Activated CD8-positive, alpha-beta memory T cell treated with anti-CD3 and anti-CD28 coated beads, Interleukin-2, amount 50 U/mL, for 1 hour (primary cell): Measurements from ENCODE around the gene NFATC3.

Source experiments
- DNase-seq: peaks from one replicate; pipeline ENCODE4 v3.0.0-alpha.2; 2020; ENCODE audit errors: extremely low read depth

NFATC3 gene

DNA sequence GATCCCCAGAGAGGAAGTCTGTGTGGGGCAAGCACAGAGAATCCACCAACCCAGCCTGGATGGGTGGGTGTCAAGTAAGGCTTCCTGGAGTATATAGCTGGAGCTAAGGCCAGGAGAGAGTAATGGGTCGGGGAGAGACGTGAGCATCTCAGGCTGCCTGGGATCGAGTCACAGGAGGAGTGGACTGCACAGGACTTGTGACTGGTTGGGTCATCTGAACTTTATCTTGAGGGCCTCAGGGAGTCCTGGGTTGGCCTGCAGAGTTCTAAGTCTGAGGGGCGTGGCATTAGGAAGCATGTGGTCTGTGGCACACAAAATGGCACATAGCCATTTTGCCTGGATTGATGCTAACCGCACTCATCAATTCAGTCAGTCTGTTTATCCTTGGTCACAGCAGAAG, 161.5 kb downstream of the NFATC3 start:
- no peak for DNase-seq

DNA sequence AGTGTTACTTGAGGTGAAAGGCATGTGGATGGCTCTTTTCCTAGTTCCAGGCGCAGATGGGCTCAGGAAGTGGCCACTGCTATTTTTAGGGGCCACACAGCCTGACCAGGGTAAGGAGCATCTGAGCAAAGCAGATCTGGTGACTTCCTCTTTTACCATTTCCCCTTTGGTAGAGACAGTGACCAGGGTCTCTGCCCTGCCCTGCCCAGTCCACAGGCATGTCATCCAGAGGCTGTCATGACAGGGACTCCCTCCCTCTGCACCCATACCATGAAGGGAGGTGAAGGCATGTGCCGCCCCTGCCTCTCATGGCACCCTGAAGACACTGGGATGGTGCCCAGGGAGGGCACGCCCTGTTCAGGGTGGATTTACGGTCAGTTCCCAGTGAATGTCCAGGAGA, 162.2 kb downstream of the NFATC3 start:
- no peak for DNase-seq

DNA sequence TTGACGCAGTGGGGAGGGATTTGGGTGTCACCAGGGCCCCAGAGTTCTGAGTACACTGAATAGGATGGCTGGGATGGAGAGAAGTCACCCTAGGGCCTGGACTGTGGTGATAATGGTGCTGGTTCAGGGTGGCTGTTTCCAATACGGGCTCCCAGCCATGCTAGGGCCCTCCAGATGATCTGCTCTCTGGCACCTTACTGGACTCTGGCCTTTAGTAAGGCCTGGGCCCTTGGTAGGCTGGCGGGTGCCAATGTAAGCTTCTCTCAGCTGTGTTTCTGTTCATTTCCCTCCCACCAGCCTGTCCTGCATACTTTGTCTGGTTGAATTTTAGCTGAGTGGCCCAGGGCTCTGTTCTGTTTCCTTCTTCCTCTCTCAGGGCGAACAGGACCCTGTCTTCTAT, 162.8 kb downstream of the NFATC3 start:
- no peak for DNase-seq

DNA sequence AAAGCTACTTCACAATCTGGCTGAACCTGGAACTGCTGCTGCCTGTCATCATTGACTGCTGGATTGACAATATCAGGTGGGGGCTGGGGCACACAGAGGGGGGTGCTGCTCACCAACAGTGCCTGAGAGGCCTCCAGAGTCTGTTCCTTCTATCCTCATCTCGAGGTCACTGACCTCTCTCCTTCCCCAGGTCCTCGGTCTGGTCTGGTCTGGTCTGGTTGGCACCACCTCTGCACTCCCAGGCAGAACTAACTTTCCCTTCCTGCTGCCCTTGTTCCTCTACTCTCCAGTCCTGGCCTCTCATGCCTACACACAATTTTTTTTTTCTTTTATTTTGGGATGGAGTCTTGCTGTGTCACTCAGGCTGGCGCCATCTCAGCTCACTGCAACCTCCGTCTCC, 164.2 kb downstream of the NFATC3 start:
- no peak for DNase-seq

DNA sequence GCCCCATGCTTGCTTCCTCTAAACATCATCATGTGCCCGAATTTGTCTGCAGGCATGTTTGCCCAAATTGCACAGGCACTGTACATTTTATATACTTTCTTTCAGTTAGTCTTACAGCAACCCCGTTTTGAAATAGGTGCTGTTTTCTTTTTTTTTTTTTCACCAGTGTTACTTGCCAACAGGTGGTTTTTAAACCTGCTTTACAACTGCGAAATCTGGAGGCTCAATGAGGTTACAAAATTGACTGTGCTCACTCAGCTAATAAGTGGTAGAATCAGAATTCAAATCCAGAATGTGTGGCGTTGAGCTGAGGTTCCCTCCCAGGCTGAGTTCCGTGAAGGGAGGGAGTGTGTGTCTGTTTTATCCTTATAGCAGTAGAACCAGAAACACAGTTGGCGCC, 165.8 kb downstream of the NFATC3 start:
- DNase-seq: no peak

DNA sequence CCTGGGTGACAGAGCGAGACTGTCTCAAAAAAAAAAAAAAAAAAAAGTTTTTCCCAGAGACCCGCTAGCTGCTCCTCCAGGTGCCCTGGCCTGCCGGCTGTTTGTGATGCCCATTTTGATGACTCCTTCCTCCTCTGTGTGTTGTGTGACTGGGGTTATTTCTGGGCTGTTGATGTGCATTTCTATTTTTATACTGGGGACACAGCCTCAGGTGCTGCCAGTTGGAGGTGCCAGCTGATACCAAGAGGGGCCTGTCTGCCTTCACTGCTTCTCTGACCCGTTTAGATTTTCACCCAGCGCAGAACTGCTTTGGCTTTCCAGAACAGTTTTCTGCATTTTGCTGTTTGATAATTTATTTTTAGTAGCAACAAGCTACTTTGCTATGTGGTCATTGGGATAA, 166.7 kb downstream of the NFATC3 start:
- DNase-seq: no peak

DNA sequence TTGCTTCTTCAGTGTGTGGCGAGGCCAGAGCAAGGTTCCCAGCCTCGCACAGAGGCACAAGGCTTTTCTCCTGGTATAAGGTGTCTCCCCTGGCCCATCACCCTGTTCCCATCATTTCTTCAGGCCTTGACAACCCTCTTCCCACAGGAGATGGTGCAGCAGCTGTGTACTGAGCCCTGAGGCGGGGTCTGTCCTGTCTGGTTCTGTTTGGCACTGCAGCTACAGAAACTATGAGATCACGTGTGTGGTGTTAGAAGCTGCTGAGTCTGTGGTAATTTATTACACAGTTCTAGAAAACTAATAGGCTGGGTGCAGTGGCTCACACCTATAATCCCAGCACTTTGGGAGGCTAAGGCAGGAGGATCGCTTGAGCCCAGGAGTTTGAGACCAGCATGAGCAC, 167.2 kb downstream of the NFATC3 start:
- DNase-seq: no peak

DNA sequence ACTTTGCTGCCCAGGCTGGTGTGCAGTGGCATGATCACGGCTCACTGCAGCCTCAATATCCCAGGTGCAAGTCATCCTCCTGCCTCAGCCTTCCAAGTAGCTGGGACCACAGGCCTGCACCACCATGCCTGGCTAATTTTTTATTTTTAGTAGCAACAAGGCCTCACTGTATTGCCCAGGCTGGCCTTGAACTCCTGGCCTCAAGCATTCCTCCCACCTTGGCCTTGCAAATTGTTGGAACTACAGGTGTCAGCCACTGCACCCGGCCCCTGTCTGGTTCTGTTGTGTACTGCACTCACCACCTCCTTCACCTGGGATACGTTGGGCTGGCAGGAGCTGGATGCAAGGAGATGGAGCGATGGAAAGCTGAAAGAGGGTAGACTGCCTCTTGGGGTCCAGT, 168.6 kb downstream of the NFATC3 start:
- no peak for DNase-seq

DNA sequence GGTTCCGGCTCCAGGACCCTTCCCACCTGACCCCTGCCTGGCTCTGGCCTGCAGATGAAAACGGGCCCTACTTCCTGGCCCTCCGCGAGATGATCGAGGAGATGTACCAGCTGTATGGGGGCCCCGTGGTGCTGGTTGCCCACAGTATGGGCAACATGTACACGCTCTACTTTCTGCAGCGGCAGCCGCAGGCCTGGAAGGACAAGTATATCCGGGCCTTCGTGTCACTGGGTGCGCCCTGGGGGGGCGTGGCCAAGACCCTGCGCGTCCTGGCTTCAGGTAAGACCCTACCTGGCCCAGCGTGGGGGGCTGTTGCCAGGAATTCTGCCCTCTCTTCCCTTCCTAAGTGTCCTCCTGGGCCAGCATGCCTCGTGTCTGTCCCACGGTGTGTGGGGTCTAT, 170.5 kb downstream of the NFATC3 start:
- DNase-seq: no peak

DNA sequence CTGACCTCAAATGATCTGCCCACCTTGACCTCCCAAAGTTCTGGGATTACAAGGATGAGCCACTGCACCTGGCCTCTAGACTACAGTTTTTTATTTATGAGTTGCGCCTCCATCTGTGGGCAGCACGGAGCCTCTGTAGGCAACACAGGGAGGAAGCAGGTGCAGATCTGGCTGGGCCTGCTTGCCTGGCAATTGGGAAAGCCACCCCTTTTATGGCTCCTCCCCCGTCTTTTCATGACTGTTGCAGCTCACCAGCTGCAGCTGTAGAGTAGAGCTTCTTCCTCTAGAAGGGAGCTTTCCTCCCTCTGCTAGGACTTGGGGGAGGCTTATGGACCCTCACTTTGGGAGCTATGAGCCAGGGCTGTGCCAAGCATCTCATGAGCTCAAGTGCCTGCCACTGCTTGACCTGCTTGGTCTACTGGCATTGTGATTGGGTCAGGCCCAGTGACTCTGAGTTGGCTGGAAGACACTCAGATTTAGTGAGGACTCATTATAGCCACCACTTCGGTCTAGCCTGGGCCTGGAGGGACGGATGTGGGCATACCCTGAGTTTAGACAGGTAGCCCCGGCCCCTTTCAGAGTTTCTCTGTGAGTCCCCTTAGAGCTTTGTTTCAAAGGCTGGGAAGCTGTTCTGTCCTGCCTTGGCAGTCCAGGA, 172.2 kb downstream of the NFATC3 start:
- DNase-seq: no peak

DNA sequence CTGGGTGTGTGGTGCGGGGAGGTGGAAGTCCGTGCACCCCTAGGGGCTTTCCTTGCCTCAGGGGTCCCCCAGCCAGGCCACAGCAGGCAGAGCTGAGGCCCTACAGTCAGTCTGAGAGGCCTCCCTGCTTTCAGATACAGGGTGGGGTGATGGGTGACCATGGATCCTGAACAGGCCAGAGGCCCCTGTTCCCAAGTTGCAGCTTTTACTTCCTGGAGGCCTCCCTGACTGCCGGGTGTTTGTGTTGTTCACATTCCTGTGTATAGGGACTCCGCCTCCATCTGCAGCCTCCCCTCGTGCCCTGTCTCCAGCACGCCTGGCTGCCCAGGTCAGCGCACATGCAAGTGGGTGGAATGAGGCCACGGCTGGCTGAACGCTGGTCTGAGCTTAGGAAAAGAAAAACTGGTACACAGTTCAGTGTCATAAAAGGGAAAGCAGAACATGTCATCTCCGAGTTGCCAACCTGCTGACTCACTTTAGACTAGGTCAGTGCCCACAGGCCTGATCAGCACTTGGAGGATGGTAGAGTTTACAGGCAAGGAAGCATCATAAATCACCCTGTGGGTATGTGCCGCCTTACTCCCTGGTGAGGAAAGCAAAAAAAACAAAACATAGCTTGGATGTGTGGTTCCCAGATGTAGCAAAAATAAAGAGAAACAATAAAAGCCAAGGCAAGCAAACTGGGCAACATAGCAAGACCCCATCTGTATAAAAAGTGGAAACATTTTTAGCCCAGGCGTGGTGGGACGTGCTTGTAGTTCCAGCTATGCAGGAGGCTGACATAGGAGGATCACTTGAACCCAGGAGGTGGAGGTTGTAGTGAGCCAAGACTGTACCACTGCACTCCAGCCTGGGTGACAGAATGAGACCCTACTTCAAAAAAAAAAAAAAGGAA, 173.0 kb downstream of the NFATC3 start:
- no peak for DNase-seq

DNA sequence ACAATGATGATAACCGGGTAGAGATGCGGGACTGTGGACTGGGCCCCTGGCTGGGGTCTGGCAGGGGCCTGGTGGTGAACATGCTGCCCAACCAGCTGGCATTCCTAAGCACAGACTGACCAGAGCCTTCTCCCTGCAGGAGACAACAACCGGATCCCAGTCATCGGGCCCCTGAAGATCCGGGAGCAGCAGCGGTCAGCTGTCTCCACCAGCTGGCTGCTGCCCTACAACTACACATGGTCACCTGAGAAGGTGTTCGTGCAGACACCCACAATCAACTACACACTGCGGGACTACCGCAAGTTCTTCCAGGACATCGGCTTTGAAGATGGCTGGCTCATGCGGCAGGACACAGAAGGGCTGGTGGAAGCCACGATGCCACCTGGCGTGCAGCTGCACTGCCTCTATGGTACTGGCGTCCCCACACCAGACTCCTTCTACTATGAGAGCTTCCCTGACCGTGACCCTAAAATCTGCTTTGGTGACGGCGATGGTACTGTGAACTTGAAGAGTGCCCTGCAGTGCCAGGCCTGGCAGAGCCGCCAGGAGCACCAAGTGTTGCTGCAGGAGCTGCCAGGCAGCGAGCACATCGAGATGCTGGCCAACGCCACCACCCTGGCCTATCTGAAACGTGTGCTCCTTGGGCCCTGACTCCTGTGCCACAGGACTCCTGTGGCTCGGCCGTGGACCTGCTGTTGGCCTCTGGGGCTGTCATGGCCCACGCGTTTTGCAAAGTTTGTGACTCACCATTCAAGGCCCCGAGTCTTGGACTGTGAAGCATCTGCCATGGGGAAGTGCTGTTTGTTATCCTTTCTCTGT, 174.0 kb downstream of the NFATC3 start:
- DNase-seq: no peak

DNA sequence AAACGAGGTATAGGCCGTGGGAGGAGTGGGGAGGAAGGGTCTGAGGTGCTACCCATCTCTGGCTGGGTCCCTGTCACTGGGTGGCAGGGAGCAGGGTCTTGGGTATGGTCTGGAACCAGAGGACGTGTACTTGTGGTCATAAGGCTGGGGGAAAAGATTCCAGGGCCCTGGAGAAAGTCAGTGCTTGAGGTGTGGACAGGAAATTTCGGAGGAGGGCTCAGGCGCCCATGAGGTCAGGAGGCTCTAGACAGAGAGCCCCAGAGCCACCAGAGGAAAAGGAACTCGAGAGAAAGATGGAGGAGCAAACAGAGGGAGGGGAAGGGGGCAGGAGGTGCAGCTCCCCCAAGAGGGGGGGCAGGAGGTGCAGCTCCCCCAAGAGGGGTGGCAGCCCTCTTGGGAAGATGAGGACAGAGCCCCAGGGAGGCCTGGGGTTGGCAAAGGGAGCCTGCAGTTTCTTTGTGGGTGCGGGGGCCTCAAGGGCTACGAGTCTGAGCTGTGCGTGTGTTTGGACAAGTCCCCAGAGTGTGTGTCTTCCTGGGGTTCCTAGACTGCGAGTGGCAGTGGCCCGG, 178.5 kb downstream of the NFATC3 start:
- no peak for DNase-seq

DNA sequence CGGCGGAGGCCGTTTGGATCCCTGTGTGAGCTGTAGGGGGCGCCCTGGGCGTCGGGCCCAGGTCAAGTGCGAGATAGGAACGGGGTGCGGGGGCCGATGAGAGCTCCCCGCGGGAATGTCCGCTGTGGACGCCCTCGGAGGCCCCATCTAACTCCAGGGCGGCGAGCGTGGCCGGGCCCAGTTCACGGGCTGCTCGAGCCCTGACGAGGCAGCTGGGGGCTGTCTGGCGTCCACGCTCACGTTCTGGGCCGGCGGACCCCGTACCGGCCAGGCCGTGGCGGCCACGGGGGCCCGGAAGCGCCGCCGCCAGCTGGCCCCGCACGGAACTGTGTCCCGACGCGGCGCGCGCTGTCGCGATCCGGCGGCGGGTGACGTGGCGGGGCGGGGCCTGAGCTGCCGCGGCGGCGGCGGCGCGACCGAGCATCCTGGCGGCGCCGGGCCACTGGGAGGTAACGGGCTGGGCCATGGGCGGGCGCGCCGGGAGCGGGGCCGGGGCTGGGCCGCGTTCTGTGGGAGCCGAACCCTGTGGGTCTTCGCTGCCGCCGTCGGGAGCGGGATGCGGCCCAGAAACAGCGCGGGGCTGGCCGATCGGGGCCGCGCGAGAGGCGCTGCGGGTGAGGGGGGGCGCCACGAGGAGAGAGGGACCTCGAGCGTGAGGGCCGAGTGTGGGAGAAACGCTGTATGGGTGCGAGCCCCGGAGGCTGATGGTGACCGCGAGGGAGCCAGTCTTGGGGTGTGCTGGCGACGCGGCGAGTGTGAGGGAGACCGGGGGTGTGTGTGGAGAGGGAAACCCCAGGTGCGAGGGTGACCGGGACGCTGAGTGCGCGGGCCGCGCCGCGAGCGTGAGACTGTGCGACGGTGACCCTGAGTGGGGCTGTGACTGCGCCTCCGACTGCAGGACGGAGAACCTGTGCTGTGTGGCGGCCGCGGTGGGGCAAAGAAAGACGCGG, 179.2 kb downstream of the NFATC3 start, which contains the start of gene SLC7A6:
Gene SLC7A6, plus strand, starts transcription at position 399 of the 950 bp plus-strand sequence. CDS start 10,201 bp downstream, outside the sequence.
- DNase-seq: no peak

DNA sequence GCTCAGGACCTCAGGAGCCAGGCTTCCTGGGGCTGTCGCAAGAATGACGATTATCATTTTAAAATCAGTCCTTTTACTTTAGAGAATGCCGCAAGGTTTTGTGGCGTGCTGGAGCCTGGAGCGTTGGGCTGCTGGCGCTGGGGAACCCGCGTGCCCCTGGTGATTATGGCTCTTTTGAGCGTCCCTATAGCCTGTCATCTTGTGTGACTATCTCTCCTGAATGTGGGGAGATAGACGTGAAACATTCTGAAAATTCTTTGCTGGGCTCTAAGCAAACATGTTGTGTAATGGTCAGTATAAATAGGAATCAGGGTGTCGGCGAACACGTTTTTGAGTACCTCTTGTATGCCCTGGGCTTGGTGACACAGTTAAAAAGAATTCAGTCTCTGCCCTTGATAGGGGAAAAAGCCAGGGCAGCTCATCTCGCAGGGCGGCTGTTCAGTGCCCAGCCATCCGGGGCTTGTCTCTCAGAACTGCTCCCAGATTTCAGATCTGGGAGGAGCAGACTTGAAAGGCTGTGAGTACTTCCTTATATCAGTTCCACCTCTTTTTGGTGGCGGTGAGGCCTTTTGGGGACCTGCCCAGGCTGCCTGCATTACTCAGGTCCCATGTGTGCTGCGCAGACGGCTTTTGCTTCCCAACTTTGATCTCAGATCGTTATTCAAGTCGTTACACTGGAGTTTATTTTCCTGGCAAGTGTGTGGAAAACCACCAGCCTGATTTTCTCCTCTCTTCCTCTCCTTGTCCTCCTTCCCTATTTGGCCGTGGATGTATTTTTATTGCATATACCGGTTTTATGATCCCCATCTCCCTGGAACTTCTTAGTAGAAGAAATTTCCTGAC, 180.1 kb downstream of the NFATC3 start:
- no peak for DNase-seq

DNA sequence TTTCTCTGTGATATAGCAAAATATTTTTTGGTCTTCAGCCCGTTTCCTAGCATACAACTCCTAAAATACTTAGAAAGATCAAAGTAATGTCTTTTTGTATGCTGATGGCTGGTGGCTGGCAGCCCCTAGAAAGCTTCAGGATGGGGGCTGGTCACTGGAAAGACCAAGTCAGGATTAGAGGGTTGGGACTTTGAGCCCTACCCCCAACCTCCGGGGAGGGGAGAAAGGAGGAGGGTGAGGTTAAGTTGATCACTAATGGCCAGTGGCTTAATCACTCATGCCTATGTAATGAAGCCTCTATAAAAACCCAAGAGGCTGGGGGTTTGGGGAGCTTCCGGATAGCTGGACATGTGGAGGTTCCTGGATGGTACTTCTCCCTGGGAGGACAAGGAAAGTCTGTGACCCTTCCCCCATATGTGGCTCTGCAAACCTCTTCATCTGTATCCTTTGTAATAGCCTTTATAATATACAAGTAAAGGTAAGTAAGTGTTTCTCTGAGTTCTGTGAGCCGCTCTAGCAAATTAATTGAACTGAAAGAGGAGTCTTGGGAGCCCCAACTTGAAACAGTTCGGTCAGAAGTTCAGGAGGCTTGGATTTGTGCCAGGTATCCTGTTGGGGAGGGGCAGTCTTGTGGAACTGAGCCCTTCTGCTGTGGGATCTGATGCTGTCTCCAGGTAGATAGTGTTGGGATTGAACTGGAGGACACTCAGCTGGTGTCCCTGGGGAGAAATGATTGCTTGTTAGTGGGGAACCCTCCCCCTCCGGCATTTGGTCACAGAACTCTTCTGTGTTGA, 182.6 kb downstream of the NFATC3 start:
- no peak for DNase-seq

DNA sequence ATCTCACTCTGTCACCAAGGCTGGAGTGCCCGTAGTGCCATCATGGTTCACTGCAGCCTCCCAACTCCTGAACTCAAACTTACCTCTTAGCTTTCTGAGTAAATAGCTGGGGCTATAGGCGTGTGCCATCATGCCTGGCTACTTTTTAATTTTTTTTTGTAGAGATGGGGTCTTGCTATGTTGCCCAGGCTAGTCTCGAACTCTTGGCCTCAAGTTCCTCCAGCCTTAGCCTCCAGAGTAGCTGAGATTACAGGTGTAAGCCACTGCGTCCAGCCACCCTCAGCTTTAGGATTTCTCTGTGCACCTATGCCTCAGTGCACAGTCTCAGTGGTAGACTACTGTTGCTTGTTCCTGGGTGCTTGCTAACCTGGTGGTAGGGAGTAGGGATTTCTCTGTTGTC, 184.6 kb downstream of the NFATC3 start:
- DNase-seq: no peak

DNA sequence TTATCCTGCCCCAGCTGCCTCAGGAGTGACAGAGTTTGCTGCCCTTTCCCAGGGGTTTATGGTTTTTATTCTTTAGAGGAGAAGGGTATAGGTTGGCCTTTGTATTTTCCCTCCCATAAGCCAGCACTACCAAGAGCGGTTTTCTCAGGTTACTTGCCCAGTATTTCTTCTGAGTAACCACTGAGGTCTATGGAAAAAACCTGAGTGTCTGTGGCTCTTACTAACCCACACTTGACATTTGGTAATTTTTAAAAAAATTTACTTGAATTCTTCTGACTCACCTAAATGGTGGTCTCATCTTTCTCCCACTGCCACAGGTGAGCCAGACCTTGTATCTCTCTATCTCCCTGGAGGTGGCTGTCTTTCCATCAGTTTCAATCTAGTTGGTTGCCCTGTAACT, 185.2 kb downstream of the NFATC3 start:
- no peak for DNase-seq
